LNCAP (cell line): ENCODE data around the gene POU6F2.

Experiments used
- CTCF ChIP-seq: fragments of 450-650 bp; IDR thresholded peaks from 2 replicates; pipeline ENCODE4 v1.5.1; 2017; ENCODE audit warnings: mild to moderate bottlenecking

Gene POU6F2

GRCh38 chr7:39367451-39367850, 389.7 kb downstream of the POU6F2 start:
- TF ChIP-seq CTCF: no peak

GRCh38 chr7:39367943-39368342, 390.2 kb downstream of the POU6F2 start:
- TF ChIP-seq CTCF: no peak

GRCh38 chr7:39372383-39372782, 394.7 kb downstream of the POU6F2 start:
- TF ChIP-seq CTCF: no peak

GRCh38 chr7:39374436-39375040, 396.8 kb downstream of the POU6F2 start:
- no peak for TF ChIP-seq CTCF

- TF ChIP-seq CTCF: no peak
Measured at GRCh38 chr7:39375047-39375873, 397.6 kb downstream of the POU6F2 start.

GRCh38 chr7:39375874-39376190, 398.1 kb downstream of the POU6F2 start:
- no peak for TF ChIP-seq CTCF

GRCh38 chr7:39379416-39379815, 401.7 kb downstream of the POU6F2 start:
- no peak for TF ChIP-seq CTCF
